ENCODE measurements around the gene ADCY6.

GRCh38 chr12:48764521-48764920 is 24.4 kb downstream of the ADCY6 start:
- TF ChIP-seq, protein P1, sequence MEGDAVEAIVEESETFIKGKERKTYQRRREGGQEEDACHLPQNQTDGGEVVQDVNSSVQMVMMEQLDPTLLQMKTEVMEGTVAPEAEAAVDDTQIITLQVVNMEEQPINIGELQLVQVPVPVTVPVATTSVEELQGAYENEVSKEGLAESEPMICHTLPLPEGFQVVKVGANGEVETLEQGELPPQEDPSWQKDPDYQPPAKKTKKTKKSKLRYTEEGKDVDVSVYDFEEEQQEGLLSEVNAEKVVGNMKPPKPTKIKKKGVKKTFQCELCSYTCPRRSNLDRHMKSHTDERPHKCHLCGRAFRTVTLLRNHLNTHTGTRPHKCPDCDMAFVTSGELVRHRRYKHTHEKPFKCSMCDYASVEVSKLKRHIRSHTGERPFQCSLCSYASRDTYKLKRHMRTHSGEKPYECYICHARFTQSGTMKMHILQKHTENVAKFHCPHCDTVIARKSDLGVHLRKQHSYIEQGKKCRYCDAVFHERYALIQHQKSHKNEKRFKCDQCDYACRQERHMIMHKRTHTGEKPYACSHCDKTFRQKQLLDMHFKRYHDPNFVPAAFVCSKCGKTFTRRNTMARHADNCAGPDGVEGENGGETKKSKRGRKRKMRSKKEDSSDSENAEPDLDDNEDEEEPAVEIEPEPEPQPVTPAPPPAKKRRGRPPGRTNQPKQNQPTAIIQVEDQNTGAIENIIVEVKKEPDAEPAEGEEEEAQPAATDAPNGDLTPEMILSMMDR (conservative IDR thresholded peaks at IDR 0.05): no peak
- no peak for TF ChIP-seq EZH2 (IDR thresholded peaks at IDR 0.05; ENCODE audit: low read depth)
